SK-N-SH treated with all-trans-retinoic acid at 6 μM for 48 hours (cell line): ENCODE data around the gene ANO10.

ENCODE experiments used
- ATAC-seq: fragments of 200-7000 bp; cut with Tn5 transposase; 3 replicates; pipeline ENCODE4 v1.9.1; 2020; ENCODE audit warnings: mild to moderate bottlenecking, moderate library complexity
- BACH2 ChIP-seq: fragments of 250-450 bp; sonication (Bioruptor Pico); IDR thresholded peaks from 2 replicates; pipeline ENCODE4 v1.9.0; 2021; ENCODE audit warnings: mild to moderate bottlenecking, borderline replicate concordance
- CSDC2 ChIP-seq: fragments of 250-450 bp; sonication (Bioruptor Pico); IDR thresholded peaks from 2 replicates; pipeline ENCODE4 v1.5.0; 2020; ENCODE audit warnings: mild to moderate bottlenecking, moderate library complexity
- CSRNP3 ChIP-seq: fragments of 250-450 bp; sonication (Bioruptor Pico); IDR thresholded peaks from 2 replicates; pipeline ENCODE4 v1.5.1; 2021; ENCODE audit warnings: mild to moderate bottlenecking, moderate library complexity
- GLIS3 ChIP-seq: fragments of 250-450 bp; sonication (Bioruptor Pico); IDR thresholded peaks from 2 replicates; pipeline ENCODE4 v1.5.0; 2020; ENCODE audit warnings: mild to moderate bottlenecking, moderate library complexity
- ISL1 ChIP-seq: fragments of 250-450 bp; sonication (Bioruptor Pico); IDR thresholded peaks from 2 replicates; pipeline ENCODE4 v2.1.2; 2022; ENCODE audit warnings: mild to moderate bottlenecking, moderate library complexity
- OSR1 ChIP-seq: fragments of 250-450 bp; sonication (Bioruptor Pico); IDR thresholded peaks from 2 replicates; pipeline ENCODE4 v1.8.0; 2022; ENCODE audit warnings: moderate library complexity, mild to moderate bottlenecking, inconsistent platforms
- POU6F1 ChIP-seq: fragments of 250-450 bp; sonication (Bioruptor Pico); IDR thresholded peaks from 2 replicates; pipeline ENCODE4 v1.8.0; 2021; ENCODE audit warnings: low read depth, mild to moderate bottlenecking, moderate library complexity, borderline replicate concordance
- PPARA ChIP-seq: fragments of 250-450 bp; sonication (Bioruptor Pico); IDR thresholded peaks from 2 replicates; pipeline ENCODE4 v1.5.0; 2020; ENCODE audit warnings: mild to moderate bottlenecking, borderline replicate concordance
- RARB ChIP-seq: fragments of 250-450 bp; sonication (Bioruptor Pico); IDR thresholded peaks from 2 replicates; pipeline ENCODE4 v1.8.0; 2021; ENCODE audit warnings: mild to moderate bottlenecking, moderate library complexity
- SNAI2 ChIP-seq: fragments of 250-450 bp; sonication (Bioruptor Pico); IDR thresholded peaks from 2 replicates; pipeline ENCODE4 v1.5.0; 2020; ENCODE audit warnings: mild to moderate bottlenecking, moderate library complexity
- TCF4 ChIP-seq: fragments of 250-450 bp; sonication (Bioruptor Pico); IDR thresholded peaks from 2 replicates; pipeline ENCODE4 v1.8.0; 2021; ENCODE audit warnings: mild to moderate bottlenecking, moderate library complexity, borderline replicate concordance
- TOX ChIP-seq: fragments of 250-450 bp; sonication (Bioruptor Pico); IDR thresholded peaks from 2 replicates; pipeline ENCODE4 v1.8.0; 2021; ENCODE audit warnings: mild to moderate bottlenecking, moderate library complexity, borderline replicate concordance
- TSHZ2 ChIP-seq: fragments of 250-450 bp; sonication (Bioruptor Pico); IDR thresholded peaks from 2 replicates; pipeline ENCODE4 v1.5.0; 2020; ENCODE audit warnings: mild to moderate bottlenecking, moderate library complexity
- ZC3H10 ChIP-seq: fragments of 250-450 bp; sonication (Bioruptor Pico); IDR thresholded peaks from 2 replicates; pipeline ENCODE4 v1.5.1; 2021; ENCODE audit warnings: mild to moderate bottlenecking, moderate library complexity
- ZFP3 ChIP-seq: fragments of 250-450 bp; sonication (Bioruptor Pico); IDR thresholded peaks from 2 replicates; pipeline ENCODE4 v1.5.0; 2020; ENCODE audit warnings: mild to moderate bottlenecking, moderate library complexity
- ZFP30 ChIP-seq: fragments of 450-650 bp; formaldehyde crosslinking; IDR thresholded peaks from 2 replicates; pipeline ENCODE4 v1.5.0; 2022; ENCODE audit warnings: mild to moderate bottlenecking, moderate library complexity
- ZNF565 ChIP-seq: fragments of 450-650 bp; formaldehyde crosslinking; conservative IDR thresholded peaks from 2 replicates; pipeline ENCODE4 v1.5.0; 2020; ENCODE audit warnings: low read depth, mild to moderate bottlenecking, moderate library complexity
- ZNF70 ChIP-seq: fragments of 450-650 bp; formaldehyde crosslinking; IDR thresholded peaks from 2 replicates; pipeline ENCODE4 v1.5.0; 2020; ENCODE audit warnings: mild to moderate bottlenecking, moderate library complexity

The ANO10 gene

DNA sequence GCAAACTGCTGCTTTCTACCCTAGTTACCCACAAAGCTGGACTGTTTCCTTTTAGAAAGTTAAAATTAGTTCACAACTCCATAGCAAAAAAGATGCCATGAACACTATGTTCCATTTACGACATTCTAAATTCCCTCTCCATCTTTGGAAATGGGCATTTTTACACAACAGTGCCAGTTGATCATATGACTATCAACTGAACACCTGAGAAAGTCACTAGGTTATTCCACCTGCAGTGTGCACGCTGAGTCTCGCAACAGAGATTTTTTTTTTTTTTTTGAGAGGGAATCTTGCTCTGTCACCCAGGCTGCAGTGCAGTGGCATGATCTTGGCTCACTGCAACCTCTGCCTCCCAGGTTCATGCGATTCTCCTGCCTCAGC, 215.2 kb downstream of the ANO10 start:
- no peak for ATAC-seq
- TF ChIP-seq OSR1 (CRISPR knock-in tag), result no peak
- TF ChIP-seq TSHZ2 (CRISPR knock-in tag), result no peak
- TF ChIP-seq ISL1 (CRISPR knock-in tag), result no peak
- TF ChIP-seq ZNF565 (CRISPR knock-in tag), result no peak
- TF ChIP-seq CSDC2 (CRISPR knock-in tag), result no peak
- no peak for TF ChIP-seq ZFP30 (CRISPR knock-in tag)
- no peak for TF ChIP-seq ZC3H10 (CRISPR knock-in tag)
- TF ChIP-seq, all 23 proteins: peak for 0

DNA sequence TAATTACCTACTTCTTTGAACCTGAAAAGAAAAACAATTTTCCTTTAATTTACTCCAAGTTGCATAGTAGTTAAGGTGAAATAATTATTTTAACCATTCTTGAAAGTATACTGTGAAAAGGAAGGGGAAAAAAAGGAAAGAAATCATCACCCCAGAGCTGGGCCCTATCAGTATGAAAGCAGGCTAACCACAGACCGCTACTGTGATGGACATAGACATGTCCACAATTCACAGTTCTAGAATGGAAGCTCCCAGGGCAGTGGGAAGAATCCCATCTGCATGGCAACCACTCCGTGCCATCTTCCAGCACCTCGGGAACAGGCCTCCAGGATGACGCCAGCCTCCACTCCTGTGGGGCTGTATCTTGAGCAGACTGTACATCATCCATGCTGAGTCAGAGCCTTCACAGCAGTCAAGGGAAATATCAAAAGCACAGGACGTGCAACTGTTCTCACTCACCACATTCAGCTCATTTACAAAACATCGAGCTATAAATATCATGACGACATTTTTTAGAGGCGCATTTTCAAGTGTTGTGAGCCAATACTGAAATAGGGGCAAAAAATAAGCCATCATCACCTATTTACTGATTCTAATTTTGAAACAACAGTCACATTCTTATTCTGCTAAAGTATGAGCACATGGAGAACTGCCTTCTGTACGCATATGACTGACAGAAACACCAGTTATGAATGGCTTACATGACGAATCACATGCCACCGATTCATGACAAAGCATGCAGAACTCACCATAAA, 215.7 kb downstream of the ANO10 start:
- ATAC-seq, result no peak; the same call in 2 of the 3 replicates
- TF ChIP-seq ZNF565 (CRISPR knock-in tag) (no peak), RARB (CRISPR knock-in tag) (no peak), OSR1 (CRISPR knock-in tag) (no peak), CSRNP3 (CRISPR knock-in tag) (no peak), BACH2 (CRISPR knock-in tag) (no peak), SNAI2 (CRISPR knock-in tag) (no peak), POU6F1 (CRISPR knock-in tag) (no peak), TOX (no peak), ISL1 (CRISPR knock-in tag) (no peak), TCF4 (CRISPR knock-in tag) (no peak), TSHZ2 (CRISPR knock-in tag) (no peak), PPARA (no peak), ZFP3 (CRISPR knock-in tag) (no peak), GLIS3 (CRISPR knock-in tag) (no peak)
- TF ChIP-seq, all 23 proteins: peak for 0

- ATAC-seq, result no peak
- TF ChIP-seq OSR1 (CRISPR knock-in tag), result no peak
- TF ChIP-seq GLIS3 (CRISPR knock-in tag), result no peak
- TF ChIP-seq ZNF70, result no peak
- TF ChIP-seq TSHZ2 (CRISPR knock-in tag), result no peak
These were observed 220.8 kb downstream of the ANO10 start for GRCh38 chr3:43400781-43401730.
